ENCODE results near the gene VPS45. TPM values are rescaled to one million over a fixed set of nuclear protein-coding genes. Genes with fewer than 3 reads are reported as not detected.

Gene VPS45
- total and polyA plus RNA-seq, 2 of the 13 experiments (the other 11 are each of a cell fraction or from before 2014, with no cell fraction given) = 15.2 to 25.2 TPM

DNA sequence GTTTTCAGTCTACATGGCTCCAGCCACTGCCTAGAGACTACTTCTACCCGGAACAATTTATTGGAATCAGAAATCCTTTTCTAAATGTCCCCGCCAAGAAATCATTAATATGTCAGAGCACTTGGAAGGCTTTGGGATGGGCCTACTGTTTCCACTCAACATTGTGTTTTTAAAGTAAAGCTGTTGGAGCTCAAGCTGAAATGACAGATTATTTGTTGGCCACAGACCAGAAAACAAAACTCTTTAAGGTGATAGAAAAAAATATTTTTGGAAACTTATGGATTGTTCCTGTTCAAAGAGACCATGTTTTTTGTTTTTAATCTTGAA lies 496 bp downstream of the VPS45 start:
- no peaks in the 10 kb centered on the region; a peak in 1 of 5 replicates for H3K36me3 ChIP-seq (replicated peaks in 1 of 2; ENCODE audit: control insufficient read depth in 1 of 2, insufficient read depth in 2 of 2, low read length in 2 of 2)
- TF ChIP-seq ZNF546 (CRISPR knock-in tag; conservative IDR thresholded peaks at IDR 0.05) = no peak
- 0 out of 2 replicates have a peak, but pooled peaks have one; percentile 10 for TF ChIP-seq ZSCAN30 (CRISPR knock-in tag; IDR thresholded peaks at IDR 0.05)
- no peaks in the 10 kb centered on the region for H3K9me3 ChIP-seq (ENCODE audit: low read length)
- peak overlapping the region; percentile 96 for H3K27ac ChIP-seq (ENCODE audit: extremely low read length, insufficient read depth, low read length)
- no peaks in the 10 kb centered on the region for H4K20me1 ChIP-seq (ENCODE audit: insufficient read depth, low read length)
- DNase-seq (ENCODE audit: low spot score) = no peak
- H3K4me3 ChIP-seq (replicated peaks in 1 of 3; ENCODE audit: insufficient read depth in 1 of 3, low read depth in 2 of 3, low read length in 3 of 3) = peak overlapping the region; percentile 58 to 91 (median 85)
- in situ Hi-C loops (cut with HindIII; ENCODE audit: extremely low pct_ligation_motif_present, low pct_unique_long_range_greater_than_20kb) (no loop called here), intact Hi-C loops (cut with micrococcal nuclease; ENCODE audit: unreplicated experiment) (loop anchor here (5.0 kb wide), 2 partner anchors 91 to 94 kb away; no protein-coding TSS in a partner anchor)
- H2AFZ ChIP-seq (ENCODE audit: low read length) = peak overlapping the region; percentile 79
- WGBS (ENCODE audit: low lambda C conversion rate) = 3% methylated on average over 2 of the region's 2 CpGs
- peaks cover 23% of the 10 kb centered on the region for H3K4me1 ChIP-seq (ENCODE audit: insufficient read depth, low read length)
- no peak for FAIRE-seq
- peaks cover 13% of the 10 kb centered on the region for H3K79me2 ChIP-seq (ENCODE audit: insufficient read depth, low read length)
- TSS peak; percentile 80 for BruUV-seq (replicated peaks)
- CTCF ChIA-PET (ENCODE audit: low intra/inter-chr PET ratio, low total read pairs) = no interaction called here
- peak overlapping the region; percentile 92 for H3K9ac ChIP-seq (ENCODE audit: insufficient read depth, low read depth, low read length)
- ATAC-seq = no peak
- H3K4me2 ChIP-seq (ENCODE audit: low read depth, low read length) = peak overlapping the region; percentile 80
- H3K27me3 ChIP-seq (ENCODE audit: control insufficient read depth in 1 of 2, insufficient read depth in 2 of 2, low read length in 2 of 2) = no peaks in the 10 kb centered on the region; a peak in 1 of 5 replicates
- POLR2A ChIA-PET = interaction anchor here (0.9 to 2.6 kb wide), 5 partner anchors 10 to 180 kb away, joined by 3 to 14 read pairs (median 6); partner anchors contain the start of gene OTUD7B

DNA sequence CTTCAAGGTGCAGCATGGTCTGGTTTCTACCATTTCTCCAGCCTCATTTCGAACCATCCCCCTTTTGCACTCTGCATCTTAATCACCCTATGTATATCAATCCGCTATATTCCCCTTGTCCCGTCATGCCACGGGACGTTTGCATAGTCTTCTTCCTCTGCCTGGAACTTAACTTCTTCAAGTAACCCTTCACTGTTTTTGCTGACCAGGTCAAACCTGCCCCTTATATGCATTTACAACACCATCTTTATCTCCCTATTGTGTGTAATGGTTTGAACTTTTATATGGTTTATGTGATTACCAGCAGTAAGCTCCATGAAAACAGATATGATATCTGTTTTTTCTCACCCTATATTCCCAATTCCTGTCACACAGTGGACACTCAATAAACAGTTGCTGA lies 2.3 kb downstream of the VPS45 start:
- Histone ChIP-seq H3K9me3 (ENCODE audit: low read length) (no peaks in the 10 kb centered on the region), H2AFZ (ENCODE audit: low read length) (no peak overlapping the region), H3K4me3 (replicated peaks in 1 of 3; ENCODE audit: insufficient read depth in 1 of 3, low read depth in 2 of 3, low read length in 3 of 3) (no peak overlapping the region), H4K20me1 (ENCODE audit: insufficient read depth, low read length) (no peaks in the 10 kb centered on the region), H3K4me1 (ENCODE audit: insufficient read depth, low read length) (peaks cover 22% of the 10 kb centered on the region), H3K27ac (ENCODE audit: extremely low read length, insufficient read depth, low read length) (no peak overlapping the region), H3K36me3 (replicated peaks in 1 of 2; ENCODE audit: control insufficient read depth in 1 of 2, insufficient read depth in 2 of 2, low read length in 2 of 2) (no peaks in the 10 kb centered on the region; a peak in 1 of 5 replicates), H3K9ac (ENCODE audit: insufficient read depth, low read depth, low read length) (no peak overlapping the region), H3K79me2 (ENCODE audit: insufficient read depth, low read length) (peaks cover 13% of the 10 kb centered on the region), H3K27me3 (ENCODE audit: control insufficient read depth in 1 of 2, insufficient read depth in 2 of 2, low read length in 2 of 2) (no peaks in the 10 kb centered on the region; a peak in 1 of 5 replicates), H3K4me2 (ENCODE audit: low read depth, low read length) (no peak overlapping the region)
- DNase-seq (ENCODE audit: low spot score) = no peak
- intact Hi-C loops (cut with micrococcal nuclease; ENCODE audit: unreplicated experiment) (loop anchor here (5.0 kb wide), 2 partner anchors 92 to 93 kb away; no protein-coding TSS in a partner anchor), in situ Hi-C loops (cut with HindIII; ENCODE audit: extremely low pct_ligation_motif_present, low pct_unique_long_range_greater_than_20kb) (loop anchor here (5.0 kb wide), 1 partner anchor 97 kb away; no protein-coding TSS in a partner anchor)
- ChIA-PET CTCF (ENCODE audit: low intra/inter-chr PET ratio, low total read pairs) (no interaction called here), POLR2A (no interaction called here)
- ATAC-seq = no peak
- FAIRE-seq = no peak
- WGBS (ENCODE audit: low lambda C conversion rate) = 92% methylated on average over 5 of the region's 5 CpGs
- TF ChIP-seq MAFF (IDR thresholded peaks at IDR 0.05; ENCODE audit: low read depth, low read length) (peak; percentile 41; the same call in 1 of the 2 replicates), TP53 (CRISPR knock-in tag; conservative IDR thresholded peaks at IDR 0.05) (no peak), MAFK (conservative IDR thresholded peaks at IDR 0.05 in 1 of 2, IDR thresholded peaks at IDR 0.05 in 1 of 2; ENCODE audit: low read length in 2 of 2) (peak; percentile 50 to 58; a peak in 3 of 4 replicates), ZNF75D (CRISPR knock-in tag; IDR thresholded peaks at IDR 0.05; ENCODE audit: borderline replicate concordance) (no peak), SP1 (IDR thresholded peaks at IDR 0.05) (no peak), SP1 (CRISPR knock-in tag; IDR thresholded peaks at IDR 0.05) (no peak)
- TF ChIP-seq, protein P1, sequence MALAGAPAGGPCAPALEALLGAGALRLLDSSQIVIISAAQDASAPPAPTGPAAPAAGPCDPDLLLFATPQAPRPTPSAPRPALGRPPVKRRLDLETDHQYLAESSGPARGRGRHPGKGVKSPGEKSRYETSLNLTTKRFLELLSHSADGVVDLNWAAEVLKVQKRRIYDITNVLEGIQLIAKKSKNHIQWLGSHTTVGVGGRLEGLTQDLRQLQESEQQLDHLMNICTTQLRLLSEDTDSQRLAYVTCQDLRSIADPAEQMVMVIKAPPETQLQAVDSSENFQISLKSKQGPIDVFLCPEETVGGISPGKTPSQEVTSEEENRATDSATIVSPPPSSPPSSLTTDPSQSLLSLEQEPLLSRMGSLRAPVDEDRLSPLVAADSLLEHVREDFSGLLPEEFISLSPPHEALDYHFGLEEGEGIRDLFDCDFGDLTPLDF (CRISPR knock-in tag; IDR thresholded peaks at IDR 0.05) = no peak
- BruUV-seq (replicated peaks) = TSS peak; percentile 24

Measured in HepG2 (cell line).